HFFc6 (cell line): ENCODE data around the gene FIP1L1. TPM values are rescaled to one million over a fixed set of nuclear protein-coding genes. Genes with fewer than 3 reads are reported as not detected.

Experiments
- DNase-seq: peaks from one replicate; pipeline ENCODE4 v3.0.0-alpha.2; 2018
- H3K27ac Mint-ChIP-seq: 2 replicates; pipeline ENCODE4 v1.8.0; 2020; ENCODE audit warnings: mild to moderate bottlenecking, mixed read lengths
- H3K27me3 Mint-ChIP-seq: 2 replicates; pipeline ENCODE4 v1.8.0; 2021; ENCODE audit warnings: mild to moderate bottlenecking, moderate library complexity, mixed read lengths; ENCODE audit not compliant: insufficient read depth
- H3K36me3 Mint-ChIP-seq: 2 replicates; pipeline ENCODE4 v1.8.0; 2021; ENCODE audit warnings: low read depth, mixed read lengths
- H3K4me1 Mint-ChIP-seq: 2 replicates; pipeline ENCODE4 v1.8.0; 2020; ENCODE audit warnings: low read depth, mixed read lengths
- H3K4me3 Mint-ChIP-seq: 2 replicates; pipeline ENCODE4 v1.8.0; 2020; ENCODE audit warnings: mild to moderate bottlenecking, moderate library complexity, mixed read lengths
- H3K9me3 Mint-ChIP-seq: 2 replicates; pipeline ENCODE4 v1.8.0; 2020; ENCODE audit warnings: mild to moderate bottlenecking, mixed read lengths
- CTCF ChIP-seq: fragments of 200-600 bp; sonication (generic); IDR thresholded peaks from 2 replicates; pipeline ENCODE4 v1.5.0; 2021; ENCODE audit warnings: antibody characterized with exemption, mild to moderate bottlenecking
- total RNA-seq, 6 experiments: library from RNA; stranded (reverse); fragmentation: NEBNext Ultra II Directional; extraction: Animal tissue kit (Norgen Biotek cat#: 25700); gene quantifications; 2 replicates in 1 of 6; 3 replicates in 5 of 6; pipeline ENCODE4 v1.2.3, GENCODE V29; 2021

Gene FIP1L1
- total RNA-seq, 6 experiments from 2014 or later: 56.3 to 81.5 (median 77.4) TPM

- Mint-ChIP-seq H3K9me3 (no peaks in the 10 kb centered on the region), H3K27ac (peak overlapping the region; percentile 85), H3K4me1 (peaks cover 29% of the 10 kb centered on the region), H3K27me3 (no peaks in the 10 kb centered on the region; the same call in 1 of the 2 replicates), H3K4me3 (no peak overlapping the region), H3K36me3 (no peaks in the 10 kb centered on the region)
- DNase-seq: peak; percentile 55
- no peak for TF ChIP-seq CTCF
Measured at GRCh38 chr4:53489279-53489889, 111.9 kb downstream of the FIP1L1 start.

- no peak for DNase-seq
- H3K4me3 Mint-ChIP-seq: peak overlapping the region; percentile 63
- H3K27ac Mint-ChIP-seq: peak overlapping the region; percentile 85
- no peaks in the 10 kb centered on the region for H3K36me3 Mint-ChIP-seq
- peaks cover 29% of the 10 kb centered on the region for H3K4me1 Mint-ChIP-seq
- TF ChIP-seq CTCF: no peak
- no peaks in the 10 kb centered on the region for H3K9me3 Mint-ChIP-seq
- no peaks in the 10 kb centered on the region; the same call in 1 of the 2 replicates for H3K27me3 Mint-ChIP-seq
Measured at GRCh38 chr4:53490161-53490956, 112.9 kb downstream of the FIP1L1 start.

GRCh38 chr4:53490965-53491622 lies 113.7 kb downstream of the FIP1L1 start:
- Mint-ChIP-seq H3K9me3 (no peaks in the 10 kb centered on the region), H3K27ac (peak overlapping the region; percentile 85), H3K4me3 (peak overlapping the region; percentile 63), H3K27me3 (no peaks in the 10 kb centered on the region; the same call in 1 of the 2 replicates), H3K4me1 (peaks cover 29% of the 10 kb centered on the region), H3K36me3 (no peaks in the 10 kb centered on the region)
- DNase-seq: peak; percentile 82
- peak; percentile 88 for TF ChIP-seq CTCF

- DNase-seq: no peak
- Mint-ChIP-seq H3K36me3 (no peaks in the 10 kb centered on the region), H3K9me3 (no peaks in the 10 kb centered on the region), H3K27me3 (no peaks in the 10 kb centered on the region; the same call in 1 of the 2 replicates), H3K27ac (no peak overlapping the region), H3K4me3 (no peak overlapping the region), H3K4me1 (peaks cover 30% of the 10 kb centered on the region)
- no peak for TF ChIP-seq CTCF
Measured at GRCh38 chr4:53494851-53495250, 117.4 kb downstream of the FIP1L1 start.

GRCh38 chr4:53497487-53498244 lies 120.2 kb downstream of the FIP1L1 start:
- Mint-ChIP-seq H3K4me3 (peak overlapping the region; percentile 8; the same call in 1 of the 2 replicates), H3K36me3 (no peaks in the 10 kb centered on the region), H3K9me3 (no peaks in the 10 kb centered on the region), H3K27me3 (no peaks in the 10 kb centered on the region), H3K4me1 (peaks cover 13% of the 10 kb centered on the region), H3K27ac (peak overlapping the region; percentile 54)
- peak; percentile 21; the same call in 1 of the 2 replicates for TF ChIP-seq CTCF
- peak; percentile 44 for DNase-seq
